GM10266 (cell line): ENCODE measurements around the gene CNOT11.
A peak's percentile ranks its signal among the peaks of the same experiment; 100 is the strongest.

Experiments used
- DNase-seq: peaks from one replicate; pipeline ENCODE4 v3.0.0; 2012; ENCODE audit errors: extremely low spot score
- CTCF ChIP-seq: IDR thresholded peaks from 2 replicates; pipeline ENCODE4 v1.5.1; 2012; ENCODE audit warnings: mild to moderate bottlenecking, low read depth; ENCODE audit not compliant: control insufficient read depth, insufficient read depth; ENCODE audit errors: missing control alignments

CNOT11 gene

GRCh38 chr2:101253013-101253702 is 472 bp downstream of the CNOT11 start:
- no peak for TF ChIP-seq CTCF
- peak; percentile 72 for DNase-seq

GRCh38 chr2:101253703-101254450 is 1.2 kb downstream of the CNOT11 start:
- no peak for TF ChIP-seq CTCF
- DNase-seq: no peak

- DNase-seq: no peak
- TF ChIP-seq CTCF: no peak
Measured at GRCh38 chr2:101255501-101255900, 2.8 kb downstream of the CNOT11 start.

GRCh38 chr2:101256316-101256715 is 3.6 kb downstream of the CNOT11 start:
- DNase-seq: no peak
- TF ChIP-seq CTCF: no peak

GRCh38 chr2:101258804-101259203 is 6.1 kb downstream of the CNOT11 start:
- TF ChIP-seq CTCF: no peak
- DNase-seq: no peak

- no peak for DNase-seq
- no peak for TF ChIP-seq CTCF
Measured at GRCh38 chr2:101262142-101262541, 9.5 kb downstream of the CNOT11 start.

- no peak for DNase-seq
- TF ChIP-seq CTCF: no peak
Measured at GRCh38 chr2:101263377-101263800, 10.7 kb downstream of the CNOT11 start.
